Fibroblast of pulmonary artery (primary cell): ENCODE data around the gene TTC21A.

Experiments
- DNase-seq: peaks from one replicate; pipeline ENCODE4 v3.0.0-alpha.2; 2010; ENCODE audit warnings: low read depth
- H3K4me3 ChIP-seq: replicated peaks from 2 replicates; pipeline ENCODE4 v1.5.1; 2011; ENCODE audit warnings: low read depth, mild to moderate bottlenecking, control low read depth, low read length, moderate library complexity
- CTCF ChIP-seq: IDR thresholded peaks from 2 replicates; pipeline ENCODE4 v1.5.1; 2011; ENCODE audit warnings: mild to moderate bottlenecking, control low read depth, low read length, inconsistent platforms; ENCODE audit errors: missing control alignments

The TTC21A gene

GRCh38 chr3:39141171-39141995 lies 33.9 kb downstream of the TTC21A start:
- DNase-seq, result peak; percentile 44
- no peak overlapping the region for H3K4me3 ChIP-seq
- TF ChIP-seq CTCF, result no peak

- no peak overlapping the region for H3K4me3 ChIP-seq
- no peak for DNase-seq
- TF ChIP-seq CTCF, result no peak
Measured at GRCh38 chr3:39142067-39142466, 34.6 kb downstream of the TTC21A start.

- TF ChIP-seq CTCF, result no peak
- no peak for DNase-seq
- H3K4me3 ChIP-seq, result no peak overlapping the region
Measured at GRCh38 chr3:39143051-39143885, 35.8 kb downstream of the TTC21A start.

GRCh38 chr3:39144095-39144747 lies 36.7 kb downstream of the TTC21A start:
- DNase-seq, result no peak
- no peak overlapping the region for H3K4me3 ChIP-seq
- no peak for TF ChIP-seq CTCF

- TF ChIP-seq CTCF, result no peak
- DNase-seq, result no peak
- no peak overlapping the region for H3K4me3 ChIP-seq
Measured at GRCh38 chr3:39144748-39145380, 37.4 kb downstream of the TTC21A start.

GRCh38 chr3:39146083-39146501 lies 38.6 kb downstream of the TTC21A start:
- TF ChIP-seq CTCF, result no peak
- no peak overlapping the region for H3K4me3 ChIP-seq
- no peak for DNase-seq
